VCaP (cell line): Measurements from ENCODE around the gene RNF145.
A peak's percentile ranks its signal among the peaks of the same experiment; 100 is the strongest.
"Not testable (repeated sequence)": the region's sequence is repeated elsewhere in the genome, so short reads cannot be mapped to it uniquely, and the experiment has no call there.

ENCODE experiments used
- H3K27ac ChIP-seq: fragments of 450-650 bp; 2 replicates; pipeline ENCODE4 v1.5.1; 2017
- TF ChIP-seq, protein P1 (sequence below): fragments of 450-650 bp; conservative IDR thresholded peaks from 2 replicates; pipeline ENCODE4 v1.5.1; 2017; ENCODE audit warnings: mild to moderate bottlenecking, moderate library complexity

Gene RNF145

DNA sequence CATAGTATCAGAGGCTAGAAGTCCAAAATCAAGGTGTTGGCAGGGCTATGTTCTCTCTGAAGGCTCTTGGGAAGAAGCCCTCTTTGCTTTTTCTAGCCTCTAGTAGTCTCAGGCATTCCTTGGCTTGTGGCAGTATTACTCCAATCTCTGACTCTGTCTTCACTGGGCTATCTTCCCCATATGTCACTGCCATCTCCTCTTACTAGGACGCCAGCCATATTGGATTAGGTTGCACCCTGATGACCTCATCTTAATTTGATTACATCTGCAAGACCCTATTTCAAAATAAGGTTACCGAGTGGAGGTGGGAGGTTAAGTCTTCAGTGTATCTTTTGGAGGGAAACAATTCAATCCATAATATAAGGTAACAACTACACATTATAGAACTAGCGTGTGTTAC, 88.3 kb downstream of the RNF145 start:
- TF ChIP-seq, protein P1, sequence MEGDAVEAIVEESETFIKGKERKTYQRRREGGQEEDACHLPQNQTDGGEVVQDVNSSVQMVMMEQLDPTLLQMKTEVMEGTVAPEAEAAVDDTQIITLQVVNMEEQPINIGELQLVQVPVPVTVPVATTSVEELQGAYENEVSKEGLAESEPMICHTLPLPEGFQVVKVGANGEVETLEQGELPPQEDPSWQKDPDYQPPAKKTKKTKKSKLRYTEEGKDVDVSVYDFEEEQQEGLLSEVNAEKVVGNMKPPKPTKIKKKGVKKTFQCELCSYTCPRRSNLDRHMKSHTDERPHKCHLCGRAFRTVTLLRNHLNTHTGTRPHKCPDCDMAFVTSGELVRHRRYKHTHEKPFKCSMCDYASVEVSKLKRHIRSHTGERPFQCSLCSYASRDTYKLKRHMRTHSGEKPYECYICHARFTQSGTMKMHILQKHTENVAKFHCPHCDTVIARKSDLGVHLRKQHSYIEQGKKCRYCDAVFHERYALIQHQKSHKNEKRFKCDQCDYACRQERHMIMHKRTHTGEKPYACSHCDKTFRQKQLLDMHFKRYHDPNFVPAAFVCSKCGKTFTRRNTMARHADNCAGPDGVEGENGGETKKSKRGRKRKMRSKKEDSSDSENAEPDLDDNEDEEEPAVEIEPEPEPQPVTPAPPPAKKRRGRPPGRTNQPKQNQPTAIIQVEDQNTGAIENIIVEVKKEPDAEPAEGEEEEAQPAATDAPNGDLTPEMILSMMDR: no peak
- peak overlapping the region; percentile 32 for H3K27ac ChIP-seq

GRCh38 chr5:159120446-159120845, 88.9 kb downstream of the RNF145 start:
- peak overlapping the region; percentile 32 for H3K27ac ChIP-seq
- TF ChIP-seq, protein P1: no peak

- H3K27ac ChIP-seq: peak overlapping the region; percentile 32; the same call in 1 of the 2 replicates
Observed at GRCh38 chr5:159119842-159120241, 89.5 kb downstream of the RNF145 start.

- not testable (repeated sequence) for H3K27ac ChIP-seq
Observed at GRCh38 chr5:159118958-159119659, 90.2 kb downstream of the RNF145 start.

- TF ChIP-seq, protein P1: no peak
- H3K27ac ChIP-seq: no peak overlapping the region
Observed at GRCh38 chr5:159113405-159113804, 95.9 kb downstream of the RNF145 start.

- TF ChIP-seq, protein P1: no peak
- no peak overlapping the region for H3K27ac ChIP-seq
Observed at GRCh38 chr5:159112436-159112835, 96.9 kb downstream of the RNF145 start.
